Measurements from ENCODE around the gene TBKBP1.

DNA sequence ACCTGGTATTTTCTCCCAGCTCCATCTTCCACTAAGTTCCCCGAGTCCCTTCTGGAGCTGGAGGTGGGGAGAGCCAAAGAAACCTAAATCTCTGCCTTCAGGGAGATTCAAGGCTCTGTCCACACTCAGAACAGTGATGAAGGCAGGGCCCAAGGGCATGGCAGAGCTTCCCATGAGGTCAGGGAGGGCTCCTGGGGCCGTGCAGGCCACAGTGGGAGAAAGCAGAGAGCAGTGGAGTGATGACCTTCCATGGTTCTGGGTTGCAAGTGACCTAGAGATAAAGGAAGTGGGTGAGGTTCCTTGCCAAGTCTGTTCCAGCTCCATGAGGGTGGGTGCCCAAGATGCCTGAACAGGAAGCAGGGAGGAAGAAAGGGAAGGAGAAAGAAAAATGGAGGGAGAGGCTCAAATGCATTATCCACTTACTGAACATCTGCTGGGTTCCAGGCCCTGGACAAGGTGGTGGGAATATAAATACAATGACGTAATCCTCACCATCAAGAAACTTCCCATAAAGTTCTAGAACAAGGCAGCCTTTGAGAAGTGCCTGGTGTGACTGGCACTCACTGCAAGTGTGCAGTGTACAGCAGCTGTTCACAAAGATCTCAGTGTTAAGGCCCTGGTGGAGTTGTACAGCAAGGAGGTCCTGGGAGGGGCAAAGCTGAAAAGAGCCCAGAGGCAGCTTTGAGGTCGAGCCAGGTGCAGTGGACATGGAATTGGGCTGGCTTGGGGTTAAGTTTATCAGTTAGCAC, 13.3 kb downstream of the TBKBP1 start:
- TF ChIP-seq POLR2AphosphoS5 (IDR thresholded peaks at IDR 0.05; ENCODE audit: insufficient read depth, low read depth, low read length) (no peak), CTCF (IDR thresholded peaks at IDR 0.05; ENCODE audit: extremely low read depth in 1 of 2, insufficient read depth in 1 of 2, low read depth in 1 of 2, low read length in 2 of 2) (no peak)
